Measurements from ENCODE around the gene STRBP. TPM values are rescaled to one million over a fixed set of nuclear protein-coding genes. Genes with fewer than 3 reads are reported as not detected.

Gene STRBP
- total and polyA plus RNA-seq, 12 donors: 4.2 to 12.4 (median 8.1) TPM

DNA sequence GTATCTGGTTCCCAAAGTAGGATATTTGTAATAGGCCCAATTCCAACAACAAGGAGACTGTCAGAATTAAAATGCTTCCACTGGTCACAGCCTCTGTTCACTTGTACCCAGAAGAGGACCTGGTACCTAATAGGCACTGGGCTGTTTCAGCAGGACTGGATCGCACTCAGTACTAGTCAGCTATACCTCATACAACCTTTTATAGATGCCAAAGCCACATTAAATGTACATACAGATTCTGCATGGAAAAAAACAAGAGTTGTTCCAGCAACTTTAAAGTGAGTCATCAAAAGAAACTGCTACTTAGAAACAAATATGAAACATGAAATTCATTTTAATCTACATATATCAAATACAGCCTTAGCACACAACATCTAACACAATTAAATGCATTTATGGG, 147.4 kb downstream of the STRBP start:
- Histone ChIP-seq H3K4me1 (replicated peaks in 1 of 2) (no peaks in the 10 kb centered on the region), H3K27me3 (no peaks in the 10 kb centered on the region), H3K9me3 (replicated peaks in 1 of 3) (no peaks in the 10 kb centered on the region), H3K27ac (no peak overlapping the region), H3K36me3 (replicated peaks in 1 of 2) (no peaks in the 10 kb centered on the region), H3K4me3 (no peak overlapping the region)
- WGBS, 4 donors: 93 to 100% (median 97%) methylated on average over 1 of the region's 1 CpG
- no peak for DNase-seq
- TF ChIP-seq, protein P1, sequence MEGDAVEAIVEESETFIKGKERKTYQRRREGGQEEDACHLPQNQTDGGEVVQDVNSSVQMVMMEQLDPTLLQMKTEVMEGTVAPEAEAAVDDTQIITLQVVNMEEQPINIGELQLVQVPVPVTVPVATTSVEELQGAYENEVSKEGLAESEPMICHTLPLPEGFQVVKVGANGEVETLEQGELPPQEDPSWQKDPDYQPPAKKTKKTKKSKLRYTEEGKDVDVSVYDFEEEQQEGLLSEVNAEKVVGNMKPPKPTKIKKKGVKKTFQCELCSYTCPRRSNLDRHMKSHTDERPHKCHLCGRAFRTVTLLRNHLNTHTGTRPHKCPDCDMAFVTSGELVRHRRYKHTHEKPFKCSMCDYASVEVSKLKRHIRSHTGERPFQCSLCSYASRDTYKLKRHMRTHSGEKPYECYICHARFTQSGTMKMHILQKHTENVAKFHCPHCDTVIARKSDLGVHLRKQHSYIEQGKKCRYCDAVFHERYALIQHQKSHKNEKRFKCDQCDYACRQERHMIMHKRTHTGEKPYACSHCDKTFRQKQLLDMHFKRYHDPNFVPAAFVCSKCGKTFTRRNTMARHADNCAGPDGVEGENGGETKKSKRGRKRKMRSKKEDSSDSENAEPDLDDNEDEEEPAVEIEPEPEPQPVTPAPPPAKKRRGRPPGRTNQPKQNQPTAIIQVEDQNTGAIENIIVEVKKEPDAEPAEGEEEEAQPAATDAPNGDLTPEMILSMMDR (IDR thresholded peaks at IDR 0.05): no peak
- no peak for TF ChIP-seq POLR2A (IDR thresholded peaks at IDR 0.05)
- intact Hi-C loops (cut with DNase I): no loop called here

DNA sequence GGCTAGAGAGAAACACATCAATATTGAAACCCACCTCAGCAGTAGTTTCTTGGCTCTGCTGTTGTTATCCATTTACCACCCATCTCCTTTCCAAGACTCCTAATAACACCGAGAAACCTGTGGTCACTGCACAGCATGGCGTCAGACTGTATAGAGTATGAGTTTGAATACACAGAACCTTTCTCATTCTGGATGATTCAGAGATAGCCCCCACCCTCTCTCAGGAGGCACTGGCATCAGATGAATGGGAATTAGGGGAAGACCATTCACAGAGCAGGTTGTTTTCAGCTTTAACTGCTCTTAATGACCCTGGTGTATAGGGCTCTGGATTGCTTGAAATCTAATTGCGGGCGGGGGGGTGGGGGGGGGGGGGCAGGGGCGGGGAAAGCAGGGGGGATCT, 148.3 kb downstream of the STRBP start:
- intact Hi-C loops (cut with DNase I): no loop called here
- no peaks in the 10 kb centered on the region for H3K4me1 ChIP-seq (replicated peaks in 1 of 2)
- H3K27ac ChIP-seq: no peak overlapping the region

DNA sequence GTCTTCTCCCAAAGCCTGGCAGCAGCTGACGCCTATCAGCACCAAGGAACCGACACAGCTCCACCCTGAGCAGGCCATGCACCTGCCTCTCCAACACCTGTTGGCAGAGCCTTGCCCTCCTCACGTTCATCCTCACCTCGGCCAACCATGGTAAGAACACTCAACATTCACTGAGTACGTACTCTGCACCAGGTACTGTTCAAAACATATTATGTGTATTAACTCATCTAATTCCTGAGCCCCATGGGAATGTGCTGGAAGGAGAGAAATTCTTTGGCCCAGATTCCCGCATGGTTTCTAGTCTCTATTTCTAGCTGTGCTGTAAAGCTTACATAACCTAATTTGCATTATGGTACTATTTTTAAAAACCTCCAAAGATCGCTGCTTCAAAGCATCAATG, 148.8 kb downstream of the STRBP start:
- DNase-seq: no peak
- Histone ChIP-seq H3K4me1 (replicated peaks in 1 of 2) (no peaks in the 10 kb centered on the region), H3K4me3 (no peak overlapping the region), H3K36me3 (replicated peaks in 1 of 2) (no peaks in the 10 kb centered on the region), H3K27me3 (no peaks in the 10 kb centered on the region), H3K27ac (no peak overlapping the region), H3K9me3 (replicated peaks in 1 of 3) (no peaks in the 10 kb centered on the region)
- intact Hi-C loops (cut with DNase I): no loop called here
- 78 to 86% (median 83%) methylated on average over 7 of the region's 7 CpGs for WGBS, 4 donors
- TF ChIP-seq POLR2A (IDR thresholded peaks at IDR 0.05): no peak

More for the DNA sequence above, 148.3 kb downstream of the STRBP start:
- no peak for DNase-seq
- 78 to 90% (median 83%) methylated on average over 5 of the region's 5 CpGs for WGBS, 4 donors
- Histone ChIP-seq H3K4me3 (no peak overlapping the region), H3K9me3 (replicated peaks in 1 of 3) (no peaks in the 10 kb centered on the region), H3K27me3 (no peaks in the 10 kb centered on the region), H3K36me3 (replicated peaks in 1 of 2) (no peaks in the 10 kb centered on the region)
- TF ChIP-seq POLR2A (IDR thresholded peaks at IDR 0.05): no peak
- TF ChIP-seq, protein P1 (IDR thresholded peaks at IDR 0.05): no peak

DNA sequence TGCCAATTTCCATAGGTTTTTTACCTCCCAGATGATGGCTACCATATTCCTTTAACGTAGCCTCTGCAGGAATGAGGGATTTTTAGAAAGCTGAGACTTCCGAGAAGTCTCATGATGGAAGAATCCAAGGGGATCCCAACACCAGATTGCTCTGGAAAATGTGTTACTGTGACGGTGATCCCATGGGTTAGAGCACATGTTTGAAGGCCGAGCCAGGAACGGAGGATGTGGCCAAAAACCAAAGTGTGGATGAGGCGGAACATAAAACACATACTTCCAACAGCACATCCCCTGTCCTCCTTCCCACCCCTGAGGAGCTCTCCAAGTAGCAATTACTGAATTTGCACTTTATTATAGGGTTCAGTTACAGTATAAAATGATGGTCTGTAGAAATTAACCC, 152.3 kb downstream of the STRBP start:
- Histone ChIP-seq H3K27me3 (no peaks in the 10 kb centered on the region), H3K4me1 (replicated peaks in 1 of 2) (no peaks in the 10 kb centered on the region), H3K36me3 (replicated peaks in 1 of 2) (no peaks in the 10 kb centered on the region), H3K27ac (no peak overlapping the region), H3K4me3 (no peak overlapping the region), H3K9me3 (replicated peaks in 1 of 3) (no peaks in the 10 kb centered on the region)
- intact Hi-C loops (cut with DNase I): no loop called here
- no peak for DNase-seq
- TF ChIP-seq, protein P1 (IDR thresholded peaks at IDR 0.05): no peak
- TF ChIP-seq POLR2A (IDR thresholded peaks at IDR 0.05): no peak
- WGBS, 4 donors: 84 to 96% (median 90%) methylated on average over 6 of the region's 6 CpGs

DNA sequence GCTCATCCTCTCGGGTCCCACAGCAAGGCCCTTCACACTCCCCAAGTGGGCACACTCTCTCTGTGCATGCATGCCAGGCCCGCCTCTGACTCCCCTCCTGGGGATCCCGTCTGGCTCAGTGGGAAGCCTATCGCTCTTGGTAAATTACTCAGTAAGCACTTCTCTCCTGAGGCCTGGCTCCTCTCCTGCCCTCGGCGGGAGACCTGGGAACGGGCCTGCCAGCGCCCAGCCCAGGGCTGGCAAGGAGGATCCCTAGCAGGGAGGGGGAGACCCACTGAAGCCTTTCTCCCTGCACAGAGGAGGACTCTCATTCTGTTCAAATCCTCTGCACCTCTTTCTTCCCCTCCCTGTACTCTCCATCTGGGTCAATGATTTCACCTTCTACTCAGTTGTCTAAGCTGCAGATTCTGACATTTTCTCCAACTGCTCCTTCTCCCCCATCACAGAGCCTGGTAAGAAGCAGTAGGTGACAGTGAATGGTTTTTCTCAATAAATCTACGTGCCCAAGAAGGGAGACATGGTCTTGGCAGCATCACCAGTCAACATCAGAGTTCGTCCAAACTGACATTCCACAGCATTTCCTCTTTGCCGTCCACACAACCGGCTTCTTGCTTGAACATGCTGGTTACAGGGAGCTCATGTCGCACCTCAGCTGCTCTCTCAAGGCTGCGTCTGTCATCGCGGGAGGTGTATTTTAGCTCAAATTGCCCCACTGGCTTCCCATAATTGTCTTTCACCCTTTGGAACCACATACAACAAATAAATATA, 153.1 kb downstream of the STRBP start:
- TF ChIP-seq, protein P1 (IDR thresholded peaks at IDR 0.05): no peak
- no peak for TF ChIP-seq POLR2A (IDR thresholded peaks at IDR 0.05)
- 85 to 95% (median 93%) methylated on average over 16 of the region's 16 CpGs for WGBS, 4 donors

More for the DNA sequence above, 153.1 kb downstream of the STRBP start:
- Histone ChIP-seq H3K36me3 (replicated peaks in 1 of 2) (no peaks in the 10 kb centered on the region), H3K4me1 (replicated peaks in 1 of 2) (no peaks in the 10 kb centered on the region), H3K27ac (no peak overlapping the region), H3K27me3 (no peaks in the 10 kb centered on the region), H3K4me3 (no peak overlapping the region), H3K9me3 (replicated peaks in 1 of 3) (no peaks in the 10 kb centered on the region)
- intact Hi-C loops (cut with DNase I): no loop called here
- DNase-seq: no peak
